ENCODE results near the gene C10orf95.

C10orf95 gene

DNA sequence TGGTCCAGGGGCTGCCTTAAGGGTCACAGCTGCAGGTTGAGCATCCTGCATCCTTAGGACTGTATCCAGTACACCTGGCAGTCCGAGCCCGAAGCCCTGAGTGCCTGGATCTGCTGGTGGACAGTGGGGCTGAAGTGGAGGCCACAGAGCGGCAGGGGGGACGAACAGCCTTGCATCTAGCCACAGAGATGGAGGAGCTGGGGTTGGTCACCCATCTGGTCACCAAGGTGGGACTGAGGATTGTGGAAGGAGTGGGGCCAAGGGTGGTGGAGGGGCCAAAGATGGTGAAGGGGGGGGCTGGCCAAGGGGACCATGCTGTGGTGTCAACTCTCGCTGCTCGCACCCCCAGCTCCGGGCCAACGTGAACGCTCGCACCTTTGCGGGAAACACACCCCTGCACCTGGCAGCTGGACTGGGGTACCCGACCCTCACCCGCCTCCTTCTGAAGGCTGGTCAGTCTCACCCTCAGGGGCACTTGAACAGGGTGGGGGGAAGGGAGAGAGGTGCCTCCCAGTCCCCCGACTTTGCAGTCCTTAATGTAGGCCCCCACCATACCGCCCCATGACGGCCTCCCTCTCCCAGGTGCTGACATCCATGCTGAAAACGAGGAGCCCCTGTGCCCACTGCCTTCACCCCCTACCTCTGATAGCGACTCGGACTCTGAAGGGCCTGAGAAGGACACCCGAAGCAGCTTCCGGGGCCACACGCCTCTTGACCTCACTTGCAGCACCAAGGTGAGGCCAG is 50.6 kb downstream of the C10orf95 start:
- no peak for DNase-seq

DNA sequence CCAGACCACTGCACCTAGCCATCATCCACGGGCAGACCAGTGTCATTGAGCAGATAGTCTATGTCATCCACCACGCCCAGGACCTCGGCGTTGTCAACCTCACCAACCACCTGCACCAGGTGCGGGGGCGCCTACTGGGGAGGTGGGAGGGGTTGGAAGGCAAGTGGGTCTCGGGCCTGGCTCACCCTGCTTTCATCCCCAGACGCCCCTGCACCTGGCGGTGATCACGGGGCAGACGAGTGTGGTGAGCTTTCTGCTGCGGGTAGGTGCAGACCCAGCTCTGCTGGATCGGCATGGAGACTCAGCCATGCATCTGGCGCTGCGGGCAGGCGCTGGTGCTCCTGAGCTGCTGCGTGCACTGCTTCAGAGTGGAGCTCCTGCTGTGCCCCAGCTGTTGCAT is 51.3 kb downstream of the C10orf95 start:
- DNase-seq: no peak
